GM12878 (cell line): Measurements from ENCODE around the gene FBXO15. TPM values are rescaled to one million over a fixed set of nuclear protein-coding genes. Genes with fewer than 3 reads are reported as not detected.

Source experiments
- ATAC-seq: fragments of 200-7000 bp; cut with Tn5 transposase; 3 replicates; pipeline ENCODE4 v1.9.1; 2020; ENCODE audit warnings: mild to moderate bottlenecking, moderate library complexity
- BruUV-seq: library from RNA; stranded (reverse); fragments of 400-500 nt; replicated peaks from 2 replicates; lab custom pipeline; 2021; lab: Mats Ljungman, UMichigan
- CTCF ChIA-PET: fragments of 300-600 bp; sonication (Branson Sonifier 250); formaldehyde crosslinking; extraction: SDS; loops from one replicate; lab custom pipeline; 2021; ENCODE audit warnings: inconsistent platforms; lab: Yijun Ruan, JAX
- POLR2A ChIA-PET: fragments of 350-600 bp; formaldehyde crosslinking; extraction: SDS; loops from one replicate; lab custom pipeline; 2021; ENCODE audit warnings: inconsistent platforms; lab: Charles Lee
- RAD21 ChIA-PET: fragments of 300-600 bp; sonication (Branson Sonifier 250); formaldehyde crosslinking; loops from one replicate; lab custom pipeline; 2023; ENCODE audit warnings: antibody characterized with exemption; ENCODE audit not compliant: unreplicated experiment; lab: Charles Lee
- SMC1A ChIA-PET: fragments of 300-600 bp; sonication (Branson Sonifier 250); formaldehyde crosslinking; loops from one replicate; lab custom pipeline; 2023; ENCODE audit not compliant: unreplicated experiment, uncharacterized antibody; lab: Charles Lee
- DNase-seq: peaks from one replicate; pipeline ENCODE4 v3.0.0-alpha.2; 2011; ENCODE audit warnings: low read depth, low spot score
- FAIRE-seq: peaks from 3 replicates; lab custom pipeline; 2011; peaks lifted over from hg19 to GRCh38; lab: Jason Lieb, UNC
- H2AFZ ChIP-seq: 2 replicates; pipeline ENCODE4 v1.6.0; 2011; ENCODE audit warnings: low read depth, low read length, control low read depth; ENCODE audit not compliant: control insufficient read depth
- H3K27ac ChIP-seq: 2 replicates; pipeline ENCODE4 v1.5.1; 2011; ENCODE audit warnings: control low read depth; ENCODE audit not compliant: control insufficient read depth, insufficient read depth
- H3K27me3 ChIP-seq, 2 experiments: replicated peaks in 1 of 2; 2 replicates each; pipeline versions ENCODE4 v1.6.0 to v1.6.1; 2011; ENCODE audit warnings: low read length in 1 of 2; ENCODE audit not compliant: control insufficient read depth in 2 of 2, insufficient read depth in 2 of 2
- H3K36me3 ChIP-seq, 2 experiments: 2 replicates each; pipeline ENCODE4 v1.5.1; 2011; ENCODE audit warnings: low read length in 1 of 2; ENCODE audit not compliant: control insufficient read depth in 2 of 2, insufficient read depth in 2 of 2
- H3K4me1 ChIP-seq: 2 replicates; pipeline ENCODE4 v1.6.1; 2011; ENCODE audit warnings: mild to moderate bottlenecking, low read length, moderate library complexity, mixed read lengths; ENCODE audit not compliant: control insufficient read depth, insufficient read depth
- H3K4me2 ChIP-seq: 2 replicates; pipeline ENCODE4 v1.6.0; 2011; ENCODE audit warnings: control low read depth; ENCODE audit not compliant: control insufficient read depth, insufficient read depth
- H3K4me3 ChIP-seq: fragments of 200-600 bp; sonication (generic); 2 replicates; pipeline ENCODE4 v1.5.1; 2016
- H3K79me2 ChIP-seq: 2 replicates; pipeline ENCODE4 v1.6.0; 2011; ENCODE audit warnings: low read length; ENCODE audit not compliant: control insufficient read depth, insufficient read depth
- H3K9ac ChIP-seq: 2 replicates; pipeline ENCODE4 v1.8.0; 2011; ENCODE audit warnings: low read length, control low read depth, mixed read lengths; ENCODE audit not compliant: control insufficient read depth, insufficient read depth
- H3K9me3 ChIP-seq: replicated peaks from 3 replicates; pipeline ENCODE4 v1.5.1; 2011; ENCODE audit warnings: mild to moderate bottlenecking, low read length; ENCODE audit not compliant: control insufficient read depth, insufficient read depth
- H4K20me1 ChIP-seq: 2 replicates; pipeline ENCODE4 v1.6.0; 2011; ENCODE audit not compliant: control insufficient read depth, insufficient read depth
- CTCF ChIP-seq, 3 experiments: IDR thresholded peaks in 2 of 3; conservative IDR thresholded peaks in 1 of 3; 2 replicates each; pipeline ENCODE4 v1.5.1; 2011; ENCODE audit warnings: low read depth in 3 of 3, low read length in 3 of 3, mild to moderate bottlenecking in 3 of 3, control low read depth in 2 of 3, moderate library complexity in 2 of 3, inconsistent platforms in 1 of 3, mixed read lengths in 1 of 3; ENCODE audit not compliant: control insufficient read depth in 2 of 3, insufficient read depth in 1 of 3; ENCODE audit errors: extremely low read depth in 1 of 3
- E2F8 ChIP-seq: fragments of 450-650 bp; IDR thresholded peaks from 2 replicates; pipeline ENCODE4 v1.6.1; 2018; ENCODE audit warnings: mild to moderate bottlenecking, low read depth, moderate library complexity; ENCODE audit not compliant: partially characterized antibody
- HDAC2 ChIP-seq: fragments of 200-600 bp; sonication (generic); IDR thresholded peaks from 2 replicates; pipeline ENCODE4 v1.6.1; 2017
- MAX ChIP-seq: IDR thresholded peaks from 2 replicates; pipeline ENCODE4 v1.6.1; 2012; ENCODE audit warnings: low read depth, low read length, improper control_type of control experiment
- SP1 ChIP-seq: IDR thresholded peaks from one replicate; pipeline ENCODE4 v1.6.1; 2011; ENCODE audit warnings: low read depth, low read length
- SPI1 ChIP-seq: IDR thresholded peaks from 2 replicates; pipeline ENCODE4 v1.6.1; 2011; ENCODE audit warnings: low read depth, mild to moderate bottlenecking, low read length, moderate library complexity, borderline replicate concordance; ENCODE audit not compliant: insufficient read depth
- WGBS: methylation state at CpG from one replicate; pipeline ENCODE4 v1.1.6; 2016; ENCODE audit warnings: low lambda C conversion rate; ENCODE audit not compliant: insufficient replicate concordance, insufficient coverage; ENCODE audit errors: missing lambda C conversion rate; 5-methylcytosine and 5-hydroxymethylcytosine counted together
- in situ Hi-C: fragments of 300-500 bp; cut with MboI; formaldehyde crosslinking; loops from 9 replicates; pipeline ENCODE4 v1.14.3; 2018; ENCODE audit warnings: mixed read lengths
- intact Hi-C: fragments of 100-400 bp; cut with micrococcal nuclease; formaldehyde crosslinking; loops from one replicate; pipeline ENCODE4 v1.14.2; 2022; ENCODE audit not compliant: unreplicated experiment
- polyA plus RNA-seq, 11 experiments: library from polyadenylated mRNA; depleted of rRNA in 4 of 11; unstranded in 6 of 11; stranded (reverse) in 5 of 11; fragments of >200 nt; fragmentation: Nextera tagmentation in 4 of 11; fragmentation: Illumina TruSeq in 1 of 11; extraction: Ambion mirVana in 4 of 11; extraction: Trizol in 1 of 11; gene quantifications; 1 replicate in 1 of 11; 2 replicates in 10 of 11; pipeline versions ENCODE4 v1.2.1 to v1.2.3, GENCODE V29; 2011 to 2016; ENCODE audit warnings: inconsistent platforms in 2 of 11, missing spikeins in 2 of 11, low read depth in 1 of 11
- total RNA-seq, 4 experiments: library from RNA; depleted of rRNA in 3 of 4; stranded (reverse); fragments of >200 nt in 3 of 4; fragmentation: Illumina TruSeq in 1 of 4; extraction: Trizol in 1 of 4; gene quantifications; 2 replicates each; pipeline versions ENCODE4 v1.2.1 to v1.2.3, GENCODE V29; 2013 to 2021

Gene FBXO15
- total and polyA plus RNA-seq, 10 of the 15 experiments (the other 5 are each of a cell fraction or from before 2014, with no cell fraction given) = 0.06 to 0.90 (median 0.22) TPM; not detected in 3

GRCh38 chr18:74194691-74195090, 47.1 kb upstream of the FBXO15 start:
- Histone ChIP-seq H3K4me3 (no peak overlapping the region), H3K9me3 (no peaks in the 10 kb centered on the region), H2AFZ (no peak overlapping the region)
- no peak for ATAC-seq
- SMC1A ChIA-PET = interaction anchor here (0.7 to 1.4 kb wide), 4 partner anchors 145 to 357 kb away, joined by 3 to 6 read pairs (median 4); no protein-coding TSS in a partner anchor
- intact Hi-C loops = loop anchor here (5.0 kb wide), 1 partner anchor 283 kb away; no protein-coding TSS in a partner anchor
- TF ChIP-seq HDAC2 (no peak), E2F8 (no peak), MAX (no peak), SPI1 (no peak), CTCF (IDR thresholded peaks at IDR 0.05 in 2 of 3, conservative IDR thresholded peaks at IDR 0.05 in 1 of 3; ENCODE audit: control insufficient read depth in 2 of 3, extremely low read depth in 1 of 3, insufficient read depth in 1 of 3, low read depth in 3 of 3, low read length in 3 of 3) (no peak), SP1 (no peak)
- TF ChIP-seq, all 136 proteins: peak for 0
- in situ Hi-C loops = loop anchor here (5.0 kb wide), 3 partner anchors 138 to 358 kb away; partner anchors contain the start of gene CNDP2
- CTCF ChIA-PET = interaction anchor here (0.9 to 1.7 kb wide), 5 partner anchors 148 to 357 kb away, joined by 3 to 15 read pairs (median 5); no protein-coding TSS in a partner anchor
- Histone ChIP-seq H3K27ac (no peak overlapping the region), H3K79me2 (no peaks in the 10 kb centered on the region), H3K27me3 (peaks cover 0 to 3% of the 10 kb centered on the region in 2 experiments; a peak in 1 of 4 replicates), H3K9ac (no peak overlapping the region), H4K20me1 (no peaks in the 10 kb centered on the region), H3K36me3 (no peaks in the 10 kb centered on the region), H3K4me2 (no peak overlapping the region), H3K4me1 (no peaks in the 10 kb centered on the region)
- FAIRE-seq = no peak
- RAD21 ChIA-PET = interaction anchor here (0.6 to 3.3 kb wide), 6 partner anchors 11 to 677 kb away, joined by 3 to 14 read pairs (median 4); no protein-coding TSS in a partner anchor
- DNase-seq = no peak
- no TSS peak for BruUV-seq
- POLR2A ChIA-PET = no interaction called here
- 0% methylated on average over 3 of the region's 3 CpGs for WGBS
